ENCODE data around the gene PEAK1.

PEAK1 gene

GRCh38 chr15:77085297-77085696, 334.6 kb downstream of the PEAK1 start:
- Mint-ChIP-seq H3K27me3 (ENCODE audit: low read depth, poor library complexity) (peaks cover 7% of the 10 kb centered on the region), H3K4me1 (peaks cover 46% of the 10 kb centered on the region), H3K36me3 (ENCODE audit: low read depth) (no peaks in the 10 kb centered on the region), H3K27ac (no peak overlapping the region), H3K9me3 (peaks cover 3% of the 10 kb centered on the region), H3K4me3 (no peak overlapping the region)
- no peak for DNase-seq
- TF ChIP-seq CTCF (IDR thresholded peaks at IDR 0.05): no peak

GRCh38 chr15:77084436-77084835, 335.5 kb downstream of the PEAK1 start:
- no peak for TF ChIP-seq CTCF (IDR thresholded peaks at IDR 0.05)
- peak overlapping the region; percentile 36 for H3K27ac Mint-ChIP-seq

GRCh38 chr15:77083381-77084160, 336.3 kb downstream of the PEAK1 start:
- H3K27me3 Mint-ChIP-seq (ENCODE audit: low read depth, poor library complexity): peaks cover 3% of the 10 kb centered on the region
- DNase-seq: peak; percentile 65
- peak overlapping the region; percentile 40 for H3K27ac Mint-ChIP-seq
- no peak for TF ChIP-seq CTCF (IDR thresholded peaks at IDR 0.05)
- peaks cover 46% of the 10 kb centered on the region for H3K4me1 Mint-ChIP-seq
- peak overlapping the region; percentile 47 for H3K4me3 Mint-ChIP-seq
- H3K9me3 Mint-ChIP-seq: peaks cover 3% of the 10 kb centered on the region
- H3K36me3 Mint-ChIP-seq (ENCODE audit: low read depth): no peaks in the 10 kb centered on the region

More at GRCh38 chr15:77084436-77084835, 335.5 kb downstream of the PEAK1 start:
- Mint-ChIP-seq H3K4me1 (peaks cover 46% of the 10 kb centered on the region), H3K9me3 (peaks cover 3% of the 10 kb centered on the region), H3K27me3 (ENCODE audit: low read depth, poor library complexity) (peaks cover 3% of the 10 kb centered on the region), H3K4me3 (no peak overlapping the region), H3K36me3 (ENCODE audit: low read depth) (no peaks in the 10 kb centered on the region)
- DNase-seq: no peak

- no peak for DNase-seq
- Mint-ChIP-seq H3K27ac (peak overlapping the region; percentile 96), H3K36me3 (ENCODE audit: low read depth) (peaks cover 4% of the 10 kb centered on the region), H3K27me3 (ENCODE audit: low read depth, poor library complexity) (peaks cover 3% of the 10 kb centered on the region), H3K4me3 (peak overlapping the region; percentile 23), H3K9me3 (peaks cover 7% of the 10 kb centered on the region), H3K4me1 (peaks cover 46% of the 10 kb centered on the region)
- no peak for TF ChIP-seq CTCF (IDR thresholded peaks at IDR 0.05)
These were observed 337.9 kb downstream of the PEAK1 start for GRCh38 chr15:77081971-77082370.

- no peak for DNase-seq
- peaks cover 6% of the 10 kb centered on the region for H3K9me3 Mint-ChIP-seq
- peaks cover 24% of the 10 kb centered on the region for H3K4me1 Mint-ChIP-seq
- no peak overlapping the region for H3K27ac Mint-ChIP-seq
- H3K4me3 Mint-ChIP-seq: no peak overlapping the region
- peaks cover 4% of the 10 kb centered on the region for H3K36me3 Mint-ChIP-seq (ENCODE audit: low read depth)
- peaks cover 11% of the 10 kb centered on the region for H3K27me3 Mint-ChIP-seq (ENCODE audit: low read depth, poor library complexity)
- no peak for TF ChIP-seq CTCF (IDR thresholded peaks at IDR 0.05)
These were observed 343.5 kb downstream of the PEAK1 start for GRCh38 chr15:77076323-77076915.
